ENCODE results near the gene MYCBPAP.

The MYCBPAP gene

GRCh38 chr17:50464736-50465135 lies 43.5 kb upstream of the MYCBPAP start:
- TF ChIP-seq, protein P1, sequence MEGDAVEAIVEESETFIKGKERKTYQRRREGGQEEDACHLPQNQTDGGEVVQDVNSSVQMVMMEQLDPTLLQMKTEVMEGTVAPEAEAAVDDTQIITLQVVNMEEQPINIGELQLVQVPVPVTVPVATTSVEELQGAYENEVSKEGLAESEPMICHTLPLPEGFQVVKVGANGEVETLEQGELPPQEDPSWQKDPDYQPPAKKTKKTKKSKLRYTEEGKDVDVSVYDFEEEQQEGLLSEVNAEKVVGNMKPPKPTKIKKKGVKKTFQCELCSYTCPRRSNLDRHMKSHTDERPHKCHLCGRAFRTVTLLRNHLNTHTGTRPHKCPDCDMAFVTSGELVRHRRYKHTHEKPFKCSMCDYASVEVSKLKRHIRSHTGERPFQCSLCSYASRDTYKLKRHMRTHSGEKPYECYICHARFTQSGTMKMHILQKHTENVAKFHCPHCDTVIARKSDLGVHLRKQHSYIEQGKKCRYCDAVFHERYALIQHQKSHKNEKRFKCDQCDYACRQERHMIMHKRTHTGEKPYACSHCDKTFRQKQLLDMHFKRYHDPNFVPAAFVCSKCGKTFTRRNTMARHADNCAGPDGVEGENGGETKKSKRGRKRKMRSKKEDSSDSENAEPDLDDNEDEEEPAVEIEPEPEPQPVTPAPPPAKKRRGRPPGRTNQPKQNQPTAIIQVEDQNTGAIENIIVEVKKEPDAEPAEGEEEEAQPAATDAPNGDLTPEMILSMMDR (IDR thresholded peaks at IDR 0.05) = no peak

DNA sequence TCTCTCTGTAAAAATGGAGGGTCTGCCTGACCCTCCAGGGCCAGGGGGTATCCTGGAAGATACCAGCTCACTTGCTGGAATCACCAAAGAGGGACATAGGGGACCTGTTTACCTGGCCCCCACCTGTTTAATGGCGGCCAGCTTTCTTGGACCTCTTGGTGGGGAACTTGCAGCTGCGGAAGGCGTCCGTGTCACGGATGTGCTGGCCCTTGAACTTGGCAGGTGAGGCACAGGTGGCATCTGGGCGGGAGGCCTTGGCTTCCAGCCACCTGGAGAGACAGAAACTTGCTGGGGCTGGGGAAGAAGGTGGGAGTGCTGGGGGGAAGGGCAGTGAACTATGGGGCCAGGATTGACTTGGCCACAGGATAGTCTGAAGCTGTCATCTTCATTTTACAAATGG lies 43.1 kb upstream of the MYCBPAP start:
- TF ChIP-seq, protein P1 (IDR thresholded peaks at IDR 0.05) = no peak

GRCh38 chr17:50465635-50466034 lies 42.6 kb upstream of the MYCBPAP start:
- TF ChIP-seq, protein P1 (IDR thresholded peaks at IDR 0.05) = no peak

GRCh38 chr17:50466371-50467113 lies 41.7 kb upstream of the MYCBPAP start:
- TF ChIP-seq, protein P1 (IDR thresholded peaks at IDR 0.05) = no peak

- TF ChIP-seq, protein P1 (IDR thresholded peaks at IDR 0.05) = no peak
These were observed 41.0 kb upstream of the MYCBPAP start for GRCh38 chr17:50467114-50467854.

DNA sequence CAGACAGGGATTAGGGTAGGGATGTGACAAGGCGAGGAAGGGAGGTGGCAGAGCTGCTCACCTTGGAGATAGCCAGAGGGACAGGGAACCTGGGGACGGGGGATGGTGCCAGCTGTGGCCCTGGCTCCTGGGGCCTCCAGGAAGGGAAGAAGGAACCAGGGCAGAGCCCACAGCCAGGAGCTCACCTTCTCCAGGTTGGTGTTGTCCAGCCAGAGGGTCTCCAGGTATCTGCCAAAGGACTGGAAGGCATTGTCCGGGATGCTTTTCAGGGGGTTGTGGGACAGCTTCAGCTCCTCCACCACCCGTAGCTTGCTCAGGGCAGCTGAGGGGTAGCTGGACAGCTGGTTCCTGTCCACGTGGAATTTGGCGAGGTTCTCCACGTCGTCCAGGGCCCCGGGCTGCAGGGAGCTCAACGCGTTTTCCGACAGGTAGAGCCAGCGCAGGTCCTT lies 40.4 kb upstream of the MYCBPAP start:
- TF ChIP-seq, protein P1 (IDR thresholded peaks at IDR 0.05) = no peak

DNA sequence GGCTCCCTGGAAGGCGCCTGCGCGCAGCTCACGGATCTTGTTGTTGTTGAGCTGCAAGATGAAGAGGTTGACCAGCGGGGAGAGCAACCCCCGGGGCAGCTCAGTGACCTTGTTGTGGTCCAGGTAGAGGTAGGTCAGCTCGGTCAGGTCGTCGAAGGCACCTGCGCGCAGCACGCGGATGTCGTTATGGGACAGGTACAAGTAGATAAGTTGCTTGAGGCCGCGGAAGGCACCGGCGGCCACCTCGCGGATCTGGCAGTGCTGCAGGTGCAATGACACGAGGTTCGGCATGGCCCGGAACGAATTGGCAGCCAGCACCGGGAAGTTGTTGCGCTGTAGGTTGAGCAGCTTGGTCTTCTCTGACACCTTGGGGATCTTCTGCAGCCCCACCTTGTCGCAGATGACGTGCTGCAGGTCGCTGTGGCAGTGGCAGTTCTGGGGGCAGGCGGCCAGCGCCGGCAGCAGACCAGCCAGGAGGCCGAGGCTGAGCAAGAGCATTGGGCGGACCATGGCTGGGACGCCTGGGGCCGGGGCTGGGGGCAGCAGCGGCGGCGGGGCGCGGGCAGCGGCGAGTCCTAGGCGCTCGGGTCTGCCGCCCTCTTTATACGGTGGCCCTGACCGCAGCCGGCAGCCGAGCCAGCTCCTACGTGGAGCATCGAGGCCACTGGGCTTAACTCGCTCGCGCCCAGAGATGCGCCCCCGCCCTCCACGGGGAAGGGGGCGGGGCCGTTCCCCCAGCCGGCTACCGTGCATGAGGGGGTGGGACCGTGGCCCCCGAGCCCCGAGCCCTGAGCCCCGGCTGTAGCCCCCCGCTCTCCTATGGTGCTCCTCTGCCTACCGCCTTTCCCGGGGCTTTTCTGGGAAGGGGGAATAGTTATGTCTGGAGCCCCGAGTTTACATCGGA lies 39.7 kb upstream of the MYCBPAP start, which contains the start of gene CHAD:
Gene CHAD, minus strand, starts transcription at position 577 of the 904 bp plus-strand sequence. Its CDS starts 67 bp downstream, at position 510.
- TF ChIP-seq, protein P1 (IDR thresholded peaks at IDR 0.05) = no peak
